Measurements from ENCODE around the gene THSD7B.

Gene THSD7B

GRCh38 chr2:136828162-136828561 lies 62.8 kb downstream of the THSD7B start:
- no peak for DNase-seq

GRCh38 chr2:136828774-136829173 lies 63.4 kb downstream of the THSD7B start:
- DNase-seq = no peak

- no peak for DNase-seq
These were observed 79.2 kb downstream of the THSD7B start for GRCh38 chr2:136844546-136844945.

GRCh38 chr2:136858656-136859055 lies 93.3 kb downstream of the THSD7B start:
- no peak for DNase-seq

- DNase-seq = no peak
These were observed 95.2 kb downstream of the THSD7B start for GRCh38 chr2:136860443-136860958.

GRCh38 chr2:136863468-136863867 lies 98.1 kb downstream of the THSD7B start:
- no peak for DNase-seq

GRCh38 chr2:136863874-136864273 lies 98.5 kb downstream of the THSD7B start:
- DNase-seq = no peak

GRCh38 chr2:136871424-136871823 lies 106.1 kb downstream of the THSD7B start:
- no peak for DNase-seq

- DNase-seq = no peak
These were observed 108.9 kb downstream of the THSD7B start for GRCh38 chr2:136874258-136874657.

- no peak for DNase-seq
These were observed 125.8 kb downstream of the THSD7B start for GRCh38 chr2:136891100-136891499.

- no peak for DNase-seq
These were observed 128.8 kb downstream of the THSD7B start for GRCh38 chr2:136894007-136894634.

- DNase-seq = no peak
These were observed 136.4 kb downstream of the THSD7B start for GRCh38 chr2:136901732-136902131.

GRCh38 chr2:136905779-136906178 lies 140.4 kb downstream of the THSD7B start:
- no peak for DNase-seq

- DNase-seq = no peak
These were observed 144.4 kb downstream of the THSD7B start for GRCh38 chr2:136909777-136910176.

- no peak for DNase-seq
These were observed 150.8 kb downstream of the THSD7B start for GRCh38 chr2:136916131-136916530.

GRCh38 chr2:136917411-136917881 lies 152.1 kb downstream of the THSD7B start:
- no peak for DNase-seq

- no peak for DNase-seq
These were observed 154.3 kb downstream of the THSD7B start for GRCh38 chr2:136919682-136920081.

- DNase-seq = no peak
These were observed 155.4 kb downstream of the THSD7B start for GRCh38 chr2:136920652-136921333.

- no peak for DNase-seq
These were observed 161.8 kb downstream of the THSD7B start for GRCh38 chr2:136927156-136927555.

- no peak for DNase-seq
These were observed 164.2 kb downstream of the THSD7B start for GRCh38 chr2:136929531-136929930.

GRCh38 chr2:136932700-136933099 lies 167.4 kb downstream of the THSD7B start:
- no peak for DNase-seq

GRCh38 chr2:136935119-136935518 lies 169.8 kb downstream of the THSD7B start:
- no peak for DNase-seq

GRCh38 chr2:136956050-136956449 lies 190.7 kb downstream of the THSD7B start:
- DNase-seq = no peak

- no peak for DNase-seq
These were observed 191.7 kb downstream of the THSD7B start for GRCh38 chr2:136957044-136957443.
